HCT116 (cell line): Measurements from ENCODE around the gene CASKIN2. TPM values are rescaled to one million over a fixed set of nuclear protein-coding genes. Genes with fewer than 3 reads are reported as not detected.

Experiments used
- ATAC-seq: fragments of 200-7000 bp; cut with Tn5 transposase; 2 replicates; pipeline ENCODE4 v1.9.1; 2020; ENCODE audit warnings: mild to moderate bottlenecking, moderate library complexity
- BruUV-seq: library from RNA; stranded (reverse); fragments of 400-500 nt; replicated peaks from 2 replicates; lab custom pipeline; 2021; lab: Mats Ljungman, UMichigan
- CTCF ChIA-PET: fragments of 300-600 bp; sonication (Branson Sonifier 250); formaldehyde crosslinking; loops from one replicate; lab custom pipeline; 2021; ENCODE audit warnings: antibody characterized with exemption; lab: Charles Lee
- POLR2A ChIA-PET: fragments of 300-600, 350-600 bp; sonication (Branson Sonifier 250); formaldehyde crosslinking; loops from one replicate; lab custom pipeline; 2021; ENCODE audit warnings: antibody characterized with exemption; lab: Charles Lee
- RAD21 ChIA-PET, 2 experiments: fragments of 300-600 bp; sonication (Branson Sonifier 250); formaldehyde crosslinking; loops; one replicate each; lab custom pipeline; 2023; ENCODE audit warnings: low total read pairs in 2 of 2; ENCODE audit not compliant: uncharacterized antibody in 2 of 2, unreplicated experiment in 2 of 2, low non-redundant PET in 1 of 2; lab: Charles Lee
- DNase-seq: peaks from one replicate; pipeline ENCODE4 v3.0.0-alpha.2; 2010; ENCODE audit warnings: low read depth, low spot score
- H2AFZ ChIP-seq: fragments of 200-600 bp; shearing (Covaris generic), sonication (generic); 2 replicates; pipeline ENCODE4 v1.6.1; 2017; ENCODE audit warnings: low read depth, mixed run types, mixed read lengths, antibody characterized with exemption, low read length; ENCODE audit not compliant: poor library complexity, severe bottlenecking
- H3K27ac ChIP-seq: 2 replicates; pipeline ENCODE4 v1.5.1; 2012; ENCODE audit warnings: low read depth, low read length
- H3K27me3 ChIP-seq: fragments of 200-600 bp; sonication (generic); 2 replicates; pipeline ENCODE4 v1.6.1; 2016; ENCODE audit warnings: mixed run types, low read length, mixed read lengths; ENCODE audit not compliant: insufficient read depth
- H3K36me3 ChIP-seq, 2 experiments: fragments of 200-500 bp in 1 of 2; fragments of 200-600 bp in 1 of 2; sonication (Bioruptor generic) in 1 of 2; sonication (generic) in 1 of 2; 2 replicates each; pipeline versions ENCODE4 v1.5.1 to v1.6.1; 2014 to 2016; ENCODE audit warnings: low read length in 2 of 2, inconsistent platforms in 1 of 2, mixed read lengths in 1 of 2, mixed run types in 1 of 2; ENCODE audit not compliant: insufficient read depth in 2 of 2, control insufficient read depth in 1 of 2
- H3K4me1 ChIP-seq, 2 experiments: fragments of 200-600 bp in 1 of 2; sonication (generic) in 1 of 2; 2 replicates each; pipeline versions ENCODE4 v1.5.1 to v1.6.1; 2012 to 2017; ENCODE audit warnings: low read length in 2 of 2, inconsistent platforms in 1 of 2, mild to moderate bottlenecking in 1 of 2, mixed read lengths in 1 of 2, mixed run types in 1 of 2, moderate library complexity in 1 of 2; ENCODE audit not compliant: insufficient read depth in 2 of 2, control insufficient read depth in 1 of 2
- H3K4me2 ChIP-seq: fragments of 200-600 bp; sonication (generic); 2 replicates; pipeline ENCODE4 v1.6.1; 2017; ENCODE audit warnings: mixed run types, low read length, mixed read lengths
- H3K4me3 ChIP-seq, 2 experiments: fragments of 200-600 bp in 1 of 2; sonication (generic) in 1 of 2; replicated peaks in 1 of 2; 2 replicates each; pipeline ENCODE4 v1.5.1; 2011 to 2016; ENCODE audit warnings: low read length in 2 of 2, control low read depth in 1 of 2, low read depth in 1 of 2, mild to moderate bottlenecking in 1 of 2, mixed read lengths in 1 of 2, mixed run types in 1 of 2
- H3K79me2 ChIP-seq: fragments of 200-600 bp; sonication (generic); 2 replicates; pipeline ENCODE4 v1.6.1; 2017; ENCODE audit warnings: mild to moderate bottlenecking, mixed run types, low read length, moderate library complexity, mixed read lengths; ENCODE audit not compliant: insufficient read depth
- H3K9ac ChIP-seq: fragments of 200-600 bp; sonication (generic); 2 replicates; pipeline ENCODE4 v1.6.1; 2016; ENCODE audit warnings: low read length, mixed read lengths
- H3K9me2 ChIP-seq: fragments of 200-600 bp; sonication (generic), shearing (Covaris generic); 2 replicates; pipeline ENCODE4 v1.6.1; 2017; ENCODE audit warnings: mixed run types, mild to moderate bottlenecking, moderate library complexity; ENCODE audit not compliant: insufficient read depth
- H3K9me3 ChIP-seq, 2 experiments: fragments of 200-500 bp in 1 of 2; fragments of 200-600 bp in 1 of 2; sonication (Bioruptor generic) in 1 of 2; sonication (generic) in 1 of 2; 2 replicates each; pipeline ENCODE4 v1.6.1; 2014 to 2017; ENCODE audit warnings: low read length in 2 of 2, mixed read lengths in 2 of 2, inconsistent platforms in 1 of 2, low read depth in 1 of 2, mild to moderate bottlenecking in 1 of 2, mixed run types in 1 of 2, moderate library complexity in 1 of 2; ENCODE audit not compliant: control insufficient read depth in 1 of 2, insufficient read depth in 1 of 2
- H4K20me1 ChIP-seq: fragments of 200-600 bp; sonication (generic), shearing (Covaris generic); 2 replicates; pipeline ENCODE4 v1.6.1; 2017; ENCODE audit warnings: mixed run types, mild to moderate bottlenecking, moderate library complexity; ENCODE audit not compliant: insufficient read depth
- CBX3 ChIP-seq: IDR thresholded peaks from 2 replicates; pipeline ENCODE4 v1.6.1; 2012; ENCODE audit warnings: low read depth
- CEBPB ChIP-seq: IDR thresholded peaks from 2 replicates; pipeline ENCODE4 v1.6.1; 2012; ENCODE audit warnings: low read depth
- CTCF ChIP-seq, 3 experiments: fragments of 200-600 bp in 1 of 3; sonication (generic) in 1 of 3; IDR thresholded peaks in 2 of 3; conservative IDR thresholded peaks in 1 of 3; 2 replicates each; pipeline ENCODE4 v1.5.1; 2012 to 2017; ENCODE audit warnings: low read depth in 2 of 3, low read length in 2 of 3, antibody characterized with exemption in 1 of 3, borderline replicate concordance in 1 of 3, control low read depth in 1 of 3, mild to moderate bottlenecking in 1 of 3, mixed read lengths in 1 of 3, mixed run types in 1 of 3, moderate library complexity in 1 of 3; ENCODE audit not compliant: insufficient read depth in 1 of 3
- EZH2 ChIP-seq: fragments of 200-600 bp; sonication (generic); IDR thresholded peaks from 2 replicates; pipeline ENCODE4 v1.6.1; 2017; ENCODE audit warnings: antibody characterized with exemption, mixed run types
- JUND ChIP-seq: IDR thresholded peaks from 2 replicates; pipeline ENCODE4 v1.6.1; 2012
- POLR2A ChIP-seq: IDR thresholded peaks from 2 replicates; pipeline ENCODE4 v1.7.0; 2011; ENCODE audit warnings: borderline replicate concordance; ENCODE audit not compliant: insufficient read depth, insufficient read length; ENCODE audit errors: extremely low read depth
- POLR2AphosphoS5 ChIP-seq: IDR thresholded peaks from 2 replicates; pipeline ENCODE4 v1.6.1; 2011; ENCODE audit warnings: mild to moderate bottlenecking, low read depth, low read length, moderate library complexity
- RAD21 ChIP-seq: IDR thresholded peaks from 2 replicates; pipeline ENCODE4 v1.6.1; 2012; ENCODE audit warnings: low read depth, mild to moderate bottlenecking
- REST ChIP-seq: IDR thresholded peaks from 2 replicates; pipeline ENCODE4 v1.6.1; 2012; ENCODE audit warnings: low read depth
- SIN3A ChIP-seq: IDR thresholded peaks from 2 replicates; pipeline ENCODE4 v1.6.1; 2012; ENCODE audit warnings: low read depth
- SRF ChIP-seq: IDR thresholded peaks from 2 replicates; pipeline ENCODE4 v1.6.1; 2012; ENCODE audit warnings: low read depth
- TCF7L2 ChIP-seq: IDR thresholded peaks from 2 replicates; pipeline ENCODE4 v1.7.0; 2011; ENCODE audit warnings: borderline replicate concordance, inconsistent platforms; ENCODE audit not compliant: insufficient read depth, insufficient read length; ENCODE audit errors: extremely low read depth
- ZBTB33 ChIP-seq: IDR thresholded peaks from 2 replicates; pipeline ENCODE4 v1.6.1; 2011; ENCODE audit warnings: mild to moderate bottlenecking, low read length, moderate library complexity; ENCODE audit not compliant: insufficient replicate concordance; ENCODE audit errors: extremely low read depth
- ZFX ChIP-seq: fragments of 450-650 bp; IDR thresholded peaks from 2 replicates; pipeline ENCODE4 v1.6.1; 2017
- ZNF274 ChIP-seq: fragments of 200-500 bp; sonication (Bioruptor generic); IDR thresholded peaks from 2 replicates; pipeline ENCODE4 v1.6.1; 2014; ENCODE audit warnings: mild to moderate bottlenecking, low read depth, low read length, inconsistent platforms
- intact Hi-C: fragments of 100-400 bp; cut with micrococcal nuclease; formaldehyde crosslinking; loops from 2 replicates; pipeline ENCODE4 v1.10.0; 2022
- total RNA-seq: library from RNA; stranded (reverse); gene quantifications from one replicate; pipeline ENCODE4 v1.2.1, GENCODE V29; 2021; ENCODE audit not compliant: unreplicated experiment
- TF ChIP-seq, protein P1 (sequence below): IDR thresholded peaks from 2 replicates; pipeline ENCODE4 v1.6.1; 2012
- TF ChIP-seq, protein P2 (sequence below): IDR thresholded peaks from 2 replicates; pipeline ENCODE4 v1.6.1; 2012

Gene CASKIN2
- total RNA-seq, 1 experiment from 2014 or later: 38.4 TPM

- intact Hi-C loops: no loop called here
- no peaks in the 10 kb centered on the region for H3K27me3 ChIP-seq
- no peak overlapping the region for H3K4me2 ChIP-seq
- no peak overlapping the region for H3K4me3 ChIP-seq
- ChIA-PET CTCF (no interaction called here), RAD21 (no interaction called here), POLR2A (no interaction called here)
- peaks cover 8% of the 10 kb centered on the region; the same call in 1 of the 2 replicates for H3K79me2 ChIP-seq
- H3K9ac ChIP-seq: no peak overlapping the region
- no peak overlapping the region for H2AFZ ChIP-seq
- TF ChIP-seq RAD21 (no peak; the same call in 1 of the 2 replicates), REST (no peak), ZNF274 (no peak), EZH2 (no peak), CTCF (IDR thresholded peaks at IDR 0.05 in 2 of 3, conservative IDR thresholded peaks at IDR 0.05 in 1 of 3; ENCODE audit: borderline replicate concordance in 1 of 3, insufficient read depth in 1 of 3, low read depth in 2 of 3, low read length in 2 of 3) (no peak), POLR2AphosphoS5 (no peak), TCF7L2 (no peak), POLR2A (no peak), SIN3A (no peak), CBX3 (no peak), JUND (no peak), SRF (no peak), CEBPB (no peak), ZBTB33 (no peak), ZFX (no peak)
- TF ChIP-seq, protein P1, sequence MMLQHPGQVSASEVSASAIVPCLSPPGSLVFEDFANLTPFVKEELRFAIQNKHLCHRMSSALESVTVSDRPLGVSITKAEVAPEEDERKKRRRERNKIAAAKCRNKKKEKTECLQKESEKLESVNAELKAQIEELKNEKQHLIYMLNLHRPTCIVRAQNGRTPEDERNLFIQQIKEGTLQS: no peak
- TF ChIP-seq, protein P2, sequence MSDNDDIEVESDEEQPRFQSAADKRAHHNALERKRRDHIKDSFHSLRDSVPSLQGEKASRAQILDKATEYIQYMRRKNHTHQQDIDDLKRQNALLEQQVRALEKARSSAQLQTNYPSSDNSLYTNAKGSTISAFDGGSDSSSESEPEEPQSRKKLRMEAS: no peak
- H3K9me3 ChIP-seq: no peaks in the 10 kb centered on the region
- no peak for ATAC-seq
- no peak overlapping the region for H3K27ac ChIP-seq
- peaks cover 23% of the 10 kb centered on the region in 2 experiments for H3K4me1 ChIP-seq
- H3K36me3 ChIP-seq: peaks cover 19 to 26% of the 10 kb centered on the region in 2 experiments; a peak in 3 of 4 replicates
- no peaks in the 10 kb centered on the region for H4K20me1 ChIP-seq
- BruUV-seq: no TSS peak
- no peak for DNase-seq
- no peaks in the 10 kb centered on the region for H3K9me2 ChIP-seq
Observed at GRCh38 chr17:75561927-75562603, 46.7 kb upstream of the CASKIN2 start.
